Body of pancreas (tissue), 4 donors: ENCODE results near the gene IQSEC2. TPM values are rescaled to one million over a fixed set of nuclear protein-coding genes. Genes with fewer than 3 reads are reported as not detected.

Experiments used
- ATAC-seq: fragments of 150-250 bp; one replicate; pipeline ENCODE4 v1.9.1; 2016
- DNase-seq, 4 donors: peaks; one replicate each; pipeline ENCODE4 v3.0.0-alpha.2; 2019
- H3K27ac ChIP-seq, 4 donors: fragments of 200-600 bp; sonication (generic); 1 replicate in 3 of 4; 2 replicates in 1 of 4; pipeline versions ENCODE4 v1.5.1 to v1.6.1; 2016 to 2019; ENCODE audit warnings: mild to moderate bottlenecking in 1 of 4, mixed read lengths in 1 of 4, moderate library complexity in 1 of 4
- H3K27me3 ChIP-seq, 2 donors: fragments of 200-600 bp; sonication (generic); one replicate each; pipeline ENCODE4 v1.6.0; 2016; ENCODE audit warnings: mild to moderate bottlenecking in 1 of 2
- H3K36me3 ChIP-seq, 2 donors: fragments of 200-600 bp; sonication (generic); replicated peaks in 1 of 2; 2 replicates each; pipeline ENCODE4 v1.5.1; 2016; ENCODE audit warnings: low read depth in 2 of 2; ENCODE audit not compliant: insufficient read depth in 1 of 2
- H3K4me1 ChIP-seq: fragments of 200-600 bp; sonication (generic); one replicate; pipeline ENCODE4 v1.6.0; 2016
- H3K4me3 ChIP-seq, 2 donors: fragments of 200-600 bp; sonication (generic); 1 replicate in 1 of 2; 2 replicates in 1 of 2; pipeline ENCODE4 v1.5.1; 2016 to 2019
- H3K9me3 ChIP-seq, 3 donors: fragments of 200-600 bp; sonication (generic); 1 replicate in 2 of 3; 2 replicates in 1 of 3; pipeline ENCODE4 v1.5.1; 2016
- POLR2A ChIP-seq, 3 donors: fragments of 450-650 bp; IDR thresholded peaks; one replicate each; pipeline ENCODE4 v1.6.1; 2016; ENCODE audit warnings: antibody characterized with exemption in 3 of 3, mild to moderate bottlenecking in 2 of 3
- WGBS, 2 donors: methylation state at CpG; one replicate each; pipeline ENCODE4 v1.1.5; 2017; 5-methylcytosine and 5-hydroxymethylcytosine counted together
- intact Hi-C: fragments of 100-400 bp; cut with DNase I; formaldehyde crosslinking; loops from one replicate; pipeline ENCODE4 v1.15.1; 2023
- total RNA-seq, 2 donors: library from RNA; depleted of rRNA; stranded (reverse); fragments of >200 nt; gene quantifications; one replicate each; pipeline ENCODE4 v1.1.0, GENCODE V29; 2016
- TF ChIP-seq, protein P1 (sequence below), 7 experiments: fragments of 450-650 bp in 4 of 7; fragments of 200-600 bp in 3 of 7; sonication (generic) in 3 of 7; IDR thresholded peaks; one replicate each; pipeline ENCODE4 v1.5.1; 2016 to 2019; ENCODE audit warnings: antibody characterized with exemption in 7 of 7

Gene IQSEC2
- total RNA-seq, 2 donors from 2014 or later, result 12.7 to 30.3 TPM

DNA sequence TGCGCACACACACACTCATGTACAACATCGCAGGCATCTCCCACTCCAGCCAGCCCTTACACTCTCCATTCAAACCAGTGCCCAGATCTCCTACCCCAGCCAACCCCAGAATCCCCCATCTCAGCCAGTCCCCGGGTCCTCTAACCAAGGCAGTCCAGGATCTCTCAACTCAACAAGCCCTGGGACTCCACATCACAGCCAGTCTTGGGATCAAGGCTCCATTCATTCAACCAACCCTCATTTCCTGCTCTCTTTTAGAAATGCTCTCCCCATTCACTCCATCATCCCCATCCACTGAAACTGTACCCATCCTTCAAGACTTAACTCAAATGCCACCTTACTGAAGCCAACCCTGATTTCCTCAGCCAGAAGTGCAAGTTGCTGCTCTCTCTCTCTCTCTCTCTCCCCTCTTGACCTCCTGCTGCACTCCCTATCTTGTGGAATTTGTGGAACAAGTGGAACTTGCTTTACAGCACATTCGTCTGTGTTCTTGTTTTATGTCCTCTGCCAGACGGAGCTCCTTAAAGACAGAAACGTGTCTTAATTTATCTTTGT, 40.6 kb upstream of the IQSEC2 start:
- DNase-seq, result no peak
- no peaks in the 10 kb centered on the region for H3K36me3 ChIP-seq
- H3K4me1 ChIP-seq, result peaks cover 27% of the 10 kb centered on the region
- TF ChIP-seq, protein P1, sequence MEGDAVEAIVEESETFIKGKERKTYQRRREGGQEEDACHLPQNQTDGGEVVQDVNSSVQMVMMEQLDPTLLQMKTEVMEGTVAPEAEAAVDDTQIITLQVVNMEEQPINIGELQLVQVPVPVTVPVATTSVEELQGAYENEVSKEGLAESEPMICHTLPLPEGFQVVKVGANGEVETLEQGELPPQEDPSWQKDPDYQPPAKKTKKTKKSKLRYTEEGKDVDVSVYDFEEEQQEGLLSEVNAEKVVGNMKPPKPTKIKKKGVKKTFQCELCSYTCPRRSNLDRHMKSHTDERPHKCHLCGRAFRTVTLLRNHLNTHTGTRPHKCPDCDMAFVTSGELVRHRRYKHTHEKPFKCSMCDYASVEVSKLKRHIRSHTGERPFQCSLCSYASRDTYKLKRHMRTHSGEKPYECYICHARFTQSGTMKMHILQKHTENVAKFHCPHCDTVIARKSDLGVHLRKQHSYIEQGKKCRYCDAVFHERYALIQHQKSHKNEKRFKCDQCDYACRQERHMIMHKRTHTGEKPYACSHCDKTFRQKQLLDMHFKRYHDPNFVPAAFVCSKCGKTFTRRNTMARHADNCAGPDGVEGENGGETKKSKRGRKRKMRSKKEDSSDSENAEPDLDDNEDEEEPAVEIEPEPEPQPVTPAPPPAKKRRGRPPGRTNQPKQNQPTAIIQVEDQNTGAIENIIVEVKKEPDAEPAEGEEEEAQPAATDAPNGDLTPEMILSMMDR (IDR thresholded peaks at IDR 0.05), result no peak
- no peak for TF ChIP-seq POLR2A (IDR thresholded peaks at IDR 0.05)
- no peak overlapping the region for H3K27ac ChIP-seq
- H3K27me3 ChIP-seq, result no peaks in the 10 kb centered on the region
- intact Hi-C loops, result no loop called here
- no peak for ATAC-seq
- no peak overlapping the region for H3K4me3 ChIP-seq
- 14 to 22% methylated on average over 4 of the region's 6 CpGs for WGBS, 2 donors
- no peaks in the 10 kb centered on the region for H3K9me3 ChIP-seq

DNA sequence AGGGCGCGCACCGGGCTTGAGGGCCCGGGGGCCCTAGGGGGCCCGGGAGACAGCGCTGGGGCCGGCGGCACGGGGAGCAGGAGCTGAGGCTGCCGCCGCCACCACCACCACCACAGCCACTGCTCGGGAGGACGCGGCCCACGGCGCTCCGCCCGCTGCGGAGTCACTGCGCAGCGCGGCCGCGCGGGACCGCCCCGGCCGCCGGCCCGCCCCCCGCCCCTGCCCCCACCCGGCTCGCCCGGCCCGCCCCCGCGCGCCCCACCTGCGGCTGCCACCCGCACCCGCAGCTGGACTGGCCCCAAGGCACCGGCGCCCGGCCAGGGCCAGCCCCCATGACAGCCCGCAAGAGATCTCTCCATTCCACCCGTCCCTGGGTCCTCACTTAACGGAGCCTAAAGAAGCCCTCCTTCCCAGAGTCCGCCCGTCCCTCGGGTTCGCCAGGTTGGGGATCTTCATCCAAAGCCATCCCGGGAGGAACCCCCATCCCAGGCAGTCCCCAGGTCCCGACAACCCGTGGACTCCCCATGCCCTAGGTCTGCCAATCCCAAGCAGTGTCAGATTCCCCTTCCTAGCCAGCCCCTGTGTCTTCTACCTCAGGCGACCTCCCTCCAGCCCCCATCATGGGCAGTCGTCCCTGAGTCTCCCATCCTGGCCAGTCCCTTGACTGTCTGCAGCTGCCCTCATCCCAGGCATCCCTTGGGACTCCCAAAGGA, 40.0 kb upstream of the IQSEC2 start:
- intact Hi-C loops, result no loop called here
- no peaks in the 10 kb centered on the region for H3K27me3 ChIP-seq
- WGBS, 2 donors, result 0% methylated on average over 6 of the region's 56 CpGs; no CpG with 5 or more reads in 1 of the 2 donors
- peak; percentile 69 for ATAC-seq
- no peaks in the 10 kb centered on the region for H3K9me3 ChIP-seq
- H3K4me1 ChIP-seq, result peaks cover 28% of the 10 kb centered on the region
- peak in 2 of 3 donors; percentile 21 to 29 for TF ChIP-seq POLR2A (IDR thresholded peaks at IDR 0.05)
- TF ChIP-seq, protein P1 (IDR thresholded peaks at IDR 0.05), result no peak
- DNase-seq, result peak; percentile 12 to 49 (median 24)
- H3K36me3 ChIP-seq, result no peaks in the 10 kb centered on the region
- H3K27ac ChIP-seq, result peak overlapping the region in 1 of 4 donors; percentile 8
- H3K4me3 ChIP-seq, result peak overlapping the region; percentile 58 to 61

DNA sequence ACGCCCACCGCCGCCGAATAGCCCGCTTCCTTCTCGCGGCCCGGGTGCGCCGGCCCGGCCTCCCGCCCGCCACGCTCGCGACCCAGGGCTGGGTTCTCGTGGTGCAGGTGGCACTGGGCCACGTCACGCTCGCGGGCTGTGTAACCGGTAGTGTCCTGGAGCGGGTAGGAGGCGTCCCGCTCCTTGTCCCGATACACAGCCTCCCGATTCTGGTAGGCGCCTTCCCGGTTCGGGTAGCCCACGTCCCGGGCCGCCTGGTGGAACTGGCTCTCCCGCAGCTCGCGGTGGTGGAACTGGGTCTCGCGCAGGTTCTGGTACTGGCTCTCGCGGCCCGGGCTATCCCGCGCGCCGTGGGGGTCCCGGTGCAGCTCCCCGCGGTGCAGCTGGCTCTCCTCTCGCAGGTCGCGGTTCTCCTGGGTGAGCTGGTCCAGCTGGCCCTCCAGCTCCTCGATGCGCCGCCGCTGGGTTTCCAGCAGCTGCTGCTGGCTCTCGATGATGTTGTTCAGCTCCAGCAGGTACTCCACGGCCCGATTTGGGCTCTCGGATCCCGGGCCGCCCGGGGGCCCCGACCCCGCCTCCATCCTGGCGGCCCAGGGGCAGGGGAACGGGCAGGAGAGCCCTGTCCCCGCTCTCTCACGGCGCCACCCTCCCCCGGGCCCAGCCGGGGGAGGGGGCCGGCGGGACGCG, 39.3 kb upstream of the IQSEC2 start:
- Histone ChIP-seq H3K27me3 (no peaks in the 10 kb centered on the region), H3K27ac (peak overlapping the region in 1 of 4 donors; percentile 8), H3K4me1 (peaks cover 31% of the 10 kb centered on the region), H3K36me3 (no peaks in the 10 kb centered on the region), H3K9me3 (no peaks in the 10 kb centered on the region), H3K4me3 (peak overlapping the region; percentile 58 to 61)
- peak; percentile 6 to 31 (median 27) for DNase-seq
- TF ChIP-seq, protein P1 (IDR thresholded peaks at IDR 0.05), result no peak
- TF ChIP-seq POLR2A (IDR thresholded peaks at IDR 0.05), result no peak
- peak; percentile 36 for ATAC-seq
- 0% methylated on average over 9 of the region's 75 CpGs; no CpG with 5 or more reads in 1 of the 2 donors for WGBS, 2 donors
- intact Hi-C loops, result no loop called here

DNA sequence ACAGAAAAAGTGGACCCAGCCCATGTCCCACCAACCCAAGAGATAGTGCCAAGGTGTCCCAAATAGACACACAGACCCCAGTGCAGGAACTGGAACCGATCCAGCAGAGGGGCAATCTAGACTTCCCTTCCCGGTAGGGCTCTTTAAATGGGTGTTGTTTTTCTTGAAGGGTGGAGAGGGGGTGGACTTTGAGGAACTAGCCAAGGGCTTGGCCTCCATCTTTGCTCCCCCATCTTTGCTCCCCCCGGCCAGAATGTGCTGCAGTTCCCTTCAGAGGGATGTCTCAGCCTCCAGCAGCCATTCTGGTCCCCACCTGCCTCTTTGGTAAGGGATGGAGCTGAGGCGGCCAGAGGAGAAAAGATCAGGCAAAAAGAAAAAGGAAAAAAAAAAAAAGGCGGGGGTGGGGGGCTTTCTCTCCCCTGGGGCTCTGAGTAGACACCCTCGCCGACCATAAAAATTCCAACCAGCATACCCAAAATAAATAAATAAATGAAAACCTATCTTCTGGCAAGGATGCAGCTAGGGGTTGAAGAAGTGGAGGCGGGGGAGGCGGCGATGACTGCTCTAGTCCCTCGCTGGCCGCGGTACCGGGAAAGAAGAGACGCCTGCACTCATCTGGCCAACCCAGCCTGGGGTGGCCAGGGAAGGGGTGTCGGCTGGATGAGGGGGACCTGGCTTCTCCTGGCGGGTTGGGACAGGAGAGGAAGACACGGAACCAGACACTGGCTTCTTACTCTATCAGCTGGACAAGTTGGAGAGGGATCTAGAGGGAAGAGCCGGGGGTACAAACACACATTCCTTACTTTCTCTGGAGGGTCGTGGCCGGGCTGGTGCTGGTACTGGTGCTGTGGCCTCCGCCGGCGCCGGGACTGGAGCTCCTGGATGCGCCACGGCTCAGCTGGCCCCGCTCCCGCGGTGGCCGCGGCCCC, 38.5 kb upstream of the IQSEC2 start:
- H3K27ac ChIP-seq, result no peak overlapping the region
- no peaks in the 10 kb centered on the region for H3K27me3 ChIP-seq
- intact Hi-C loops, result loop anchor here (10.0 kb wide), 1 partner anchor 115 kb away; the partner anchor contains the start of gene HSD17B10

More for the DNA sequence above, 38.5 kb upstream of the IQSEC2 start:
- peaks cover 32% of the 10 kb centered on the region for H3K4me1 ChIP-seq
- no peaks in the 10 kb centered on the region for H3K36me3 ChIP-seq
- TF ChIP-seq POLR2A (IDR thresholded peaks at IDR 0.05), result no peak
- TF ChIP-seq, protein P1 (IDR thresholded peaks at IDR 0.05), result no peak
- no peak for ATAC-seq
- H3K9me3 ChIP-seq, result no peaks in the 10 kb centered on the region
- 2 to 13% methylated on average over 5 to 18 of the region's 32 CpGs for WGBS, 2 donors
- peak in 2 of 4 donors; percentile 24 for DNase-seq
- peak overlapping the region; percentile 8 to 58 for H3K4me3 ChIP-seq
